ENCODE measurements around the gene CYTH1.

The CYTH1 gene

DNA sequence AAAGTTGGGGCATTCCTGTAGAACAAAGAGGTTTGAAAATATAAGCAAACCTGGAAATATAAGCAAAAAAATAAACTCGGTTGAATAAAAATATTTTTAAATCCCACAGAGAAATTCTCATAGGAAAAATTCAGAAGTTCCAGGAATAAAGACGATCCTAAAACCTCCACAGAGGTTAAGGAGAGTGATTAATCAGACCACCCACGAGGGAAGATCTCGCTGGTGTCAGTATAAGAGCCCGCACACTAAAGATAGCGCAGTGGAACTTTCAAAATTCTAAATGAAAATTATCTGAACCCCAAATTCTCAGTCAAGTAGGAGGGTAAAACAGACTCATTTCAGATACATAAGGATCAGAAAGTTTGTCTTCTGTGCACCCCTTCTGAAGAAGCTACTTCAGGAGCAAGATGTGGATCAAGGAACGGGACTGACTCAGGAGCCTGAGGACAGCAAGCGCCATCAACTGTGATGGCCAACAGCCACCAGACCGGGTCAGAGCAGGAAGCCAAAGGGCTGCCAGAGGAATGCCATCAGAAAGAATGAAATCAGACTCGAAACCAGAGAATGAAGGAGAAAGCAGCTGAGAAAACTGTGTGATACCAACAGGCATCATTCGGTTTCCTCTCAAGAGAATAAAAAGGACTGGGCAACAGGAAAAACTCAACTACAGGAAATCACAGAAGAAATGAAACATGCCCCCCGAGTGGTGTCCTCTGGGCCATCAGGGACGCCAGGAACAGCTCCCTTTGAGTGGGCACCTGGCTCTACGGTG, 66.9 kb downstream of the CYTH1 start:
- H3K9me3 Mint-ChIP-seq, result no peaks in the 10 kb centered on the region
- CTCF ChIA-PET, result interaction anchor here (0.9 to 2.2 kb wide), 2 partner anchors 29 to 54 kb away, joined by 3 to 6 read pairs; no protein-coding TSS in a partner anchor
- H3K4me1 Mint-ChIP-seq, result peaks cover 91% of the 10 kb centered on the region
- no peak for DNase-seq
- no peaks in the 10 kb centered on the region for H3K27me3 Mint-ChIP-seq
- peak overlapping the region; percentile 25 for H3K4me3 Mint-ChIP-seq
- H3K36me3 Mint-ChIP-seq, result peaks cover 31% of the 10 kb centered on the region
- peak overlapping the region; percentile 86 for H3K27ac Mint-ChIP-seq

DNA sequence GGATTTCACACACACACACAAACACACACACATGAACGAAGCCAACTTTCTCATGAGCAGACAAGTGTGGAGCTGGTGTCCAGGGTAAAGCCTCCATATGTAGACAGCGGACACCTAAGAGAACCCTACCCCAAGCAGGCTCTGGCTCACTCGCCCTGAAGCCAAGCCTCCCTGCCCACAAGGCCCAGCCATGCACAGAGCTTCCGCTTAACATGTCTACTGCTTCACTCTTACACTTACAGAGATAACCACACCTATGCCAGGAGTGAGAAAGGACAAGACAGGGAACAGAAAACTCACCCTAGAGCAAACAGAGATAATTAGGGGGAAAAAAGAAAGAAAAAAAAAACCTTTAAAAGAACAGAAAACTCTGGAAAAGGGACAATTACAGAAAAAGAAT, 67.5 kb downstream of the CYTH1 start:
- DNase-seq, result no peak
- Mint-ChIP-seq H3K27me3 (no peaks in the 10 kb centered on the region), H3K27ac (peak overlapping the region; percentile 34), H3K4me3 (peak overlapping the region; percentile 6), H3K4me1 (peaks cover 91% of the 10 kb centered on the region), H3K9me3 (no peaks in the 10 kb centered on the region), H3K36me3 (peaks cover 34% of the 10 kb centered on the region)
- CTCF ChIA-PET, result no interaction called here

DNA sequence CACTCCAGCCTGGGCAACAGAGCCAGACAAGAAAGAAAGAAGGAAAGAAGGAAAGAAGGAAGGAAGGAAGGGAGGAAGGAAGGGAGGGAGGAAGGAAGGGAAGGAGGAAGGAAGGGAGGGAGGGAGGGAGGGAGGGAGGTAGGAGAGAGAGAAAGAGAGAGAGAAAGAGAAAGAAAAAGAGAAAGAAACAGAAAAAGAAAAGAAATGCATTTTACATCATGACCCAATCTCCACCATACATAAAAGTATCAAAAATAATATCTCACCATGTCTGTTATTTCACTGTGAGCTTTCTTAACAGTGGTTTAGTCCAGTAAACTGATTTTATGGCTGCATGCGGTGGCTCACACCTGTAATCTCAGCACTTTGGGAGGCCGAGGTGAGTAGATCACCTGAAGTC, 70.0 kb downstream of the CYTH1 start:
- Mint-ChIP-seq H3K9me3 (no peaks in the 10 kb centered on the region), H3K27ac (no peak overlapping the region), H3K27me3 (no peaks in the 10 kb centered on the region), H3K4me3 (no peak overlapping the region), H3K4me1 (peaks cover 86% of the 10 kb centered on the region), H3K36me3 (peaks cover 46% of the 10 kb centered on the region)
- CTCF ChIA-PET, result interaction anchor here (0.6 to 0.8 kb wide), 2 partner anchors 25 to 818 kb away, joined by 3 to 6 read pairs; no protein-coding TSS in a partner anchor
- no peak for DNase-seq

DNA sequence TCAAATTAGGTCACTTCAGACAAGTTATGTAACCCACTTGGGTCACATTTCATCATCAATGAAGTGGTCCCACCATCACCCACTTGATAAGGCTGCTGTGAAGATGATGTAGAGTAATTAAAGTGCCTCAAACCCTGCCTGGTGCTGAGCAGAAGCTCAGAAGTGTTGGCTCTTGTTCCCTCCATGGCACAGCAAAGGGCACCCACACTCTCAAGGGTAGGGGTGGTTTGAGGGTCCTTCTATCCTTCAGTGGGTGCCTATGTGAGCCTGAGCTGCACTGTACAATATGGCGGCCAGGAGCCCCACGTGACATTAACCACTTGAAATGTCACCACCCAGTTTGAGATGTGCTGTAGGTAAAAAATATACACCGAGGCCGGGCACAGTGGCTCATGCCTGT, 71.5 kb downstream of the CYTH1 start:
- no peaks in the 10 kb centered on the region for H3K9me3 Mint-ChIP-seq
- H3K27ac Mint-ChIP-seq, result peak overlapping the region; percentile 89
- no peak overlapping the region for H3K4me3 Mint-ChIP-seq
- no peak for DNase-seq
- CTCF ChIA-PET, result interaction anchor here (1.5 to 3.2 kb wide), 4 partner anchors 12 to 213 kb away, joined by 4 to 24 read pairs (median 16); no protein-coding TSS in a partner anchor
- peaks cover 50% of the 10 kb centered on the region for H3K36me3 Mint-ChIP-seq
- H3K4me1 Mint-ChIP-seq, result peaks cover 74% of the 10 kb centered on the region
- no peaks in the 10 kb centered on the region for H3K27me3 Mint-ChIP-seq

DNA sequence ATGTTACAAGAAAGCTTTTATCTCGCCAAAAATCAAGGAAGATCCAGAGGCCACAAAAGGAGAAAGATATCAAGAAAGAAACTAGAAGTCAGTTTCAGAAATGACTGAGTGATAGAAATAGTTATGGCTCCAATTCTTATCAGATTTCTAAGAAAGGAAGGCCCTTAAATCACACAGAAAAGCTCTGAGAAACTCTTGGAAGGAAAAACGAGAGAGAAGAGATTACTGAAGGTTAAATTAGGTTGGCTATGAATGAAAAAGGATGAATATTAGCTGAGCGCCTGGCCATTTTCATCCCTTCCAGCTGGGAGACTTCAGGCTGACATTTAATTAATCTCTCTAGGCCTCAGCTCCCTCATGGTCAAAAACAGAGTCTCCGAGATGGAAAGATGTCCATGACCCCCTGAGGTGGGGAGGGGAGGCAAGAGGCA, 72.3 kb downstream of the CYTH1 start:
- DNase-seq, result no peak
- H3K4me1 Mint-ChIP-seq, result peaks cover 66% of the 10 kb centered on the region

DNA sequence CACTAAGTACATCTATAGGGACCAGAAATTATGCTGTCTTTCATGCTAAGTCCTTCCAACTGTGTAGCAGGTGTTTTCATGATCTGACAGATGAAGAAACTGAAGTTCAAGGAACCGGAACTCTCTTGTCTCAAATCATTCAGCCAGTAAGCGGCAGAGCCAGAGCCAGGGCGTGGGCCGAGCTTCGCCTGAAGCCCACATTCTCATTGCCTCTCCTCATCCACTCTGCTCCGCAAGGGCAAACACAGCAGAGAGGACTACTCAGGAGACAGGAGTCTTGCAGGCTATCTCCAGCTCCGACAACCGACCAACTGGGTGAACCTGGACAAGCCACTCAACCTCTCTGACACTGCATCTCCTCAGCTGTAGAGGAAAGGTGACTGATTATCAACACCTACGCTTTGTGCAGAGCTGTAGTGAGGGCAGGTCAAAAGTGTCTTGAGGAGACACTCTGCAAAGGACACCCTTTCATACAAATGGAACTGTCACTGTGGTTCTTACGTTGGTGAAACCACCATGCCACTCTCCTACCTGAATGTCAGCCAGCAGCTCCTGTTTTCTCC, 72.9 kb downstream of the CYTH1 start:
- Mint-ChIP-seq H3K27ac (peak overlapping the region; percentile 89), H3K4me3 (peak overlapping the region; percentile 47), H3K36me3 (peaks cover 46% of the 10 kb centered on the region), H3K4me1 (peaks cover 60% of the 10 kb centered on the region), H3K9me3 (no peaks in the 10 kb centered on the region), H3K27me3 (no peaks in the 10 kb centered on the region)
- peak; percentile 47 for DNase-seq
- CTCF ChIA-PET, result interaction anchor here (0.5 to 3.2 kb wide), 19 partner anchors 10 to 218 kb away, joined by 3 to 24 read pairs (median 4); no protein-coding TSS in a partner anchor

More for the DNA sequence above, 72.3 kb downstream of the CYTH1 start:
- no peaks in the 10 kb centered on the region for H3K9me3 Mint-ChIP-seq
- peaks cover 51% of the 10 kb centered on the region for H3K36me3 Mint-ChIP-seq
- CTCF ChIA-PET, result interaction anchor here (0.5 to 3.2 kb wide), 11 partner anchors 9 to 213 kb away, joined by 3 to 24 read pairs (median 6); no protein-coding TSS in a partner anchor
- H3K27ac Mint-ChIP-seq, result peak overlapping the region; percentile 89
- peak overlapping the region; percentile 47 for H3K4me3 Mint-ChIP-seq
- H3K27me3 Mint-ChIP-seq, result no peaks in the 10 kb centered on the region

DNA sequence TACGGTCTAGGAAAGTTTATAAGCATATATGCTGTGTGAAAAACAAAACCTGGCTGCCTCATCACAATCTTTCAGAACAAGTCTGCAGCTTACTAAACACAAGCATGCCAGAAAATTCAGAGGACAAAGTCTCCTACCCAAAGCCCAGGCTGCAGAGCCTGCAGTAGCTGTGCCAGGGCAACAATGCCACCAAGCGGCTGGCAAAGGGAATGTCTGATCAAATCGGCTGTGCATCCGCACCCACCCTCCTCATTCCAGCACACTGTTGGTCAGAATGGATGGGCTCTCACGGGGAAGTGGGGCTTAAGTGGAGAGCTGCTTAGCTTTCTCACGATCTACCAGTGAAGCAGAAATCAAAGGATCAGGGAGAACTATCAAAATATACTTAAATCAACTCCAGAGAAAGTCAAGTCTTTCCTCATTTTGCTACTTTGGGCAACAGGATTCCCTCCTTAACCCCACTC, 73.5 kb downstream of the CYTH1 start:
- Mint-ChIP-seq H3K27me3 (no peaks in the 10 kb centered on the region), H3K4me1 (peaks cover 58% of the 10 kb centered on the region), H3K4me3 (peak overlapping the region; percentile 47), H3K27ac (peak overlapping the region; percentile 89), H3K36me3 (peaks cover 51% of the 10 kb centered on the region), H3K9me3 (no peaks in the 10 kb centered on the region)
- CTCF ChIA-PET, result interaction anchor here (0.6 to 3.2 kb wide), 23 partner anchors 9 to 217 kb away, joined by 3 to 24 read pairs (median 3); no protein-coding TSS in a partner anchor
- DNase-seq, result peak; percentile 70

DNA sequence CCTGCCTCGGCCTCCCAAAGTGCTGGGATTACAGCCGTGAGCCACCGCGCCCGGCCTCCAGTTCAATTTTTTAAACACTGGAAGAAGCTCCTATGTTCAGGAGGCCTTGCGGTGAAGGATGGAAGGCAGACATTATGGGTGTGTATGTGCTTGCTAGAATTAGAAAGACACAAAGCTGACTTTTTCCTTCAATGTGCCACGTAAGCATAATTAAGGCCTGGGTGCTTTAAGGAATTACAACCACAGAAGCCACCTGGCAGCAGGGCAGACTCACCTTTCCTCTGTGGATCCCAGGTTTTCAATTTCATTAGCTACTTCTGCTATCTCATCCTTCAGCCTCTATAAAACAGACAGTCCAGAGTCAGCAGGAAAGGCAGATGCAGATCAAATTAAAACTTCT, 74.2 kb downstream of the CYTH1 start:
- H3K9me3 Mint-ChIP-seq, result no peaks in the 10 kb centered on the region
- no peak for DNase-seq
- CTCF ChIA-PET, result interaction anchor here (0.6 to 3.2 kb wide), 18 partner anchors 9 to 216 kb away, joined by 3 to 24 read pairs (median 3); no protein-coding TSS in a partner anchor
- H3K4me1 Mint-ChIP-seq, result peaks cover 52% of the 10 kb centered on the region
- no peak overlapping the region for H3K4me3 Mint-ChIP-seq
- H3K27me3 Mint-ChIP-seq, result no peaks in the 10 kb centered on the region
- H3K36me3 Mint-ChIP-seq, result peaks cover 53% of the 10 kb centered on the region
- peak overlapping the region; percentile 89 for H3K27ac Mint-ChIP-seq

DNA sequence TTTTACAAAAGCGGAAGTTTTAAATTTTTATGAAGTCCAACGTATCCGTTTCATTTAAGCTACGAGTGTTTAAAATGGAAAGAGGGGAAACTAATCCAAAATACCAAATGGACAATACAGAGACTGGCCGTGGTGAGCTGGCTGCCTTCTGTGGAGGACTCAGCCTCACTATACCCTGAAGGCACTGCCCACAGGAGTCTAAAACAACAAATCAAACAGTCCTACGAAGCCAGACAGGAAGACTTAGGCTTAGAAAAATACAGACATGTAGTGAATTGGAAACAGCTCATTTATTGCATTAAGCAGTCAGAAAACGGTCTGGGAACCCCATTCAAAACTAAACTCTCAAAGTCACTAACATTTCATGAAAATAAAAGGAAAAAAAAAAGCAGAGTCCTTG, 75.1 kb downstream of the CYTH1 start:
- peaks cover 56% of the 10 kb centered on the region for H3K36me3 Mint-ChIP-seq
- H3K27ac Mint-ChIP-seq, result peak overlapping the region; percentile 14
- no peaks in the 10 kb centered on the region for H3K9me3 Mint-ChIP-seq
- CTCF ChIA-PET, result interaction anchor here (1.0 to 2.7 kb wide), 2 partner anchors 62 to 210 kb away, joined by 3 to 9 read pairs; no protein-coding TSS in a partner anchor
- H3K4me3 Mint-ChIP-seq, result no peak overlapping the region
- H3K27me3 Mint-ChIP-seq, result no peaks in the 10 kb centered on the region
- peaks cover 45% of the 10 kb centered on the region for H3K4me1 Mint-ChIP-seq
- no peak for DNase-seq

DNA sequence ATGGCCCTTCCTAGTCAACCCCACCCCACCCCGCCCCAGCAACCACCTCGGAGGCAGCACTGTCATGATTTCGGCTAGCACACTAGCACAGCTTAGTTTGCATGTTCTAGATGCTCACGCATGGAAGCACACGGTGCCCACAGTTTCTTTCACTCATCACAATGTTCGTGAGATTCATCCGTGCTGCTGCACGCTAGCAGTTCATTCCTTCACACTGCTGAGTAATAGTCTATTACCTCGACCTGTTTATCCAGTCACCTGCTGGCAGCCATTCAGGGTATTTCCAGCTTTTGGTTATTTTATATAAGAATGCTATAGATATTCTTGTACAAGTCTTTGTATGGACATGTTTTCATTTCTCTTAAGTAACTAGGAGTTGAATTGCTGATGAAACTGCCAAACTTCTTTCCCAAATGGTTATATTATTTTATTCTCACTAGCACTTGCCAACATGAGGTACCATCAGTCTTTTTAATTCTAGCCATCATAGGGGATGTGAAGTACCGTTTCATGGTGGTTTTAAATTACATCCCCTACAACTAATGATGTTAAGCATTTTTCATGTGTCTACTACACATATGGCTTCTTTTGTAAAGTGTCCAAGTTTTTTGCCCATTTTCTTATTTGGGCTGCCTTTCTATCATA, 75.7 kb downstream of the CYTH1 start:
- H3K36me3 Mint-ChIP-seq, result peaks cover 62% of the 10 kb centered on the region
- peaks cover 39% of the 10 kb centered on the region for H3K4me1 Mint-ChIP-seq
- H3K9me3 Mint-ChIP-seq, result no peaks in the 10 kb centered on the region
- H3K27me3 Mint-ChIP-seq, result no peaks in the 10 kb centered on the region
- no peak overlapping the region for H3K4me3 Mint-ChIP-seq
- DNase-seq, result no peak
- no peak overlapping the region for H3K27ac Mint-ChIP-seq
- CTCF ChIA-PET, result interaction anchor here (1.0 to 2.7 kb wide), 2 partner anchors 63 to 209 kb away, joined by 3 to 9 read pairs; no protein-coding TSS in a partner anchor

DNA sequence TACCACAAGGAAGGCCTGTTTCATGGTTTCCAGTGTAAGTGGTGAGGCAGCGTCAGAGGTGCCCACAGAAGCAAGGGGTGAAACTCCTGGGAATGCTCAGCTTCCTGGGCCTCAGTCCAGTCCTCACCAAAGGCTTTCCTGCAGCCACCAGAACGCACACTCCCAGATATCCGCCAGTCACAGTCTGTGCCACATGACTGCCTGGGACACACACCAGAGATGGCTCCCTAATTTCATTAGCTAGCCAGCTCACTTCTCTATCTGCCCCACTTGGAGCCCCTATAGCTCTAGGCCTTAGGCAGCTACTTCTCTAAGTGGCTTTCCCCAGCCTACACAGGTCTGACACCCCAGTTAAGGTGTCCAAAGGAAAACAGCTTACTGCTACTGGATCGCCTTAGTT, 77.0 kb downstream of the CYTH1 start:
- no peak for DNase-seq
- peaks cover 68% of the 10 kb centered on the region for H3K36me3 Mint-ChIP-seq
- no peak overlapping the region for H3K4me3 Mint-ChIP-seq
- no peaks in the 10 kb centered on the region for H3K27me3 Mint-ChIP-seq
- H3K4me1 Mint-ChIP-seq, result peaks cover 28% of the 10 kb centered on the region
- peak overlapping the region; percentile 15 for H3K27ac Mint-ChIP-seq
- CTCF ChIA-PET, result no interaction called here
- H3K9me3 Mint-ChIP-seq, result no peaks in the 10 kb centered on the region

DNA sequence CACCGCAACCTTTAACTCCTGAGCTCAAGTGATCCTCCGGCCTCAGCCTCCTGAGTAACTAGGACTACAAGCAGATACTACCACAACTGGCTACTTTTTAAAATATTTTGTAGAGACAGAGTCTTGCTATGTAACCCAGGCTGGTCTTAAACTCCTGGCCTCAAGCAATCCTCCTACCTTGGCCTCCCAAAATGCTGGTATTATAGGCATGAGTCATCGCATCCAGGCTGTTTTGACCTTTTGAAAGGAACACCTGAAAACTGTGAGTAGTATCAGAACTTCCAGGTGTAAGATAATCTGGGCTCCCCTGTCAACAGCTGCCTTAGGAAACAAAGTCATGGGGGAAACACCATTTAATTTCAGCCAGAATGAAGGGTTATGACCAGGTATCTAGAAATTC, 77.5 kb downstream of the CYTH1 start:
- H3K36me3 Mint-ChIP-seq, result peaks cover 67% of the 10 kb centered on the region
- no peaks in the 10 kb centered on the region for H3K9me3 Mint-ChIP-seq
- CTCF ChIA-PET, result no interaction called here
- H3K27ac Mint-ChIP-seq, result no peak overlapping the region
- peaks cover 23% of the 10 kb centered on the region for H3K4me1 Mint-ChIP-seq
- DNase-seq, result no peak
- H3K27me3 Mint-ChIP-seq, result no peaks in the 10 kb centered on the region
- no peak overlapping the region for H3K4me3 Mint-ChIP-seq

DNA sequence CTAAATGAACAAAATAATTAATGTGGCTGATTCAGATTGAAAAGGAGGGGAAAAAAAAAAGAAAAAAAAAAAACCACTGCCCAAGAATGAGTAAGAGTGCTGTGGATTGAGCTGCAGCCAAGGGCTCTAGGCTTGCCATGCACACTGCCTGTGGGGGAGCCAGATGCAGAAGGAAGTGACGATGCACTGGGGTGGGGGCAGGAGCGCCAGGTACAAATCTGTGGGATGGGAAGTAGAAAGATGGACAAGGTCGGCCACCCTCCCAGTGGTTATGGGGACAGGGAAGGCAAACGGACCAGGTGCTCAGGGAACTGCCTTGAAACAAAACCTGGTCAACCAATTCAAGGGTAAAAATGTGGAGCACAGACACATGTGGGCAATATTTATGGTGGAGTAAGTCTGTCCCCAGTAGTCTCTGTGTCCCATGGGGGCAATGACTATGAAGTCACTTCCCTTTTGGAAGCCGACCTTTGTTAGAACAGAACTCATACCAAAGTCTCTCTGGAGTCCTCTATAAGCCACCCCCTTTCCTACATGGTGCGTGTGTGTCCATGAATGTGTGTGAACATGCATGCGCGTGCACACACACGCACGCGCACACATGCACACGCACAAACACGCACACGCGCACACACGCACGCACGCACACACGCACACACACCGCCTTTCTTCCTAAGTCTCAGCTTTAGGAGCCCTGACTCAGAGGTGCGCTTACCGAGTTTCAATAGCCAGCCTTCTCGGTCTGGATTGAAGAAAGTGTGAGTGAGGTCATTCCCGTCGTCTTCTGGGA, 84.3 kb downstream of the CYTH1 start:
- Mint-ChIP-seq H3K9me3 (no peaks in the 10 kb centered on the region), H3K27me3 (no peaks in the 10 kb centered on the region), H3K4me1 (no peaks in the 10 kb centered on the region), H3K27ac (peak overlapping the region; percentile 79), H3K36me3 (peaks cover 84% of the 10 kb centered on the region), H3K4me3 (no peak overlapping the region)
- no peak for DNase-seq
- CTCF ChIA-PET, result interaction anchor here (1.2 kb wide), 1 partner anchor 11 kb away, joined by 6 read pairs; no protein-coding TSS in a partner anchor
